HL-60 (cell line): ENCODE measurements around the gene FMO1.
"Not testable (repeated sequence)": the region's sequence is repeated elsewhere in the genome, so short reads cannot be mapped to it uniquely, and the experiment has no call there.

Experiments used
- DNase-seq, 2 experiments: peaks; one replicate each; pipeline ENCODE4 v3.0.0-alpha.2; 2010 to 2020; ENCODE audit warnings: low read depth in 1 of 2, low spot score in 1 of 2
- H3K27ac ChIP-seq: fragments of 250-450 bp; sonication (Bioruptor Pico); replicated peaks from 2 replicates; pipeline ENCODE4 v1.5.1; 2020; ENCODE audit warnings: mild to moderate bottlenecking, moderate library complexity
- H3K27me3 ChIP-seq: fragments of 250-450 bp; sonication (Bioruptor Pico); 2 replicates; pipeline ENCODE4 v1.5.1; 2021; ENCODE audit warnings: mild to moderate bottlenecking, moderate library complexity; ENCODE audit not compliant: insufficient read depth, poor library complexity, severe bottlenecking
- H3K4me3 ChIP-seq: replicated peaks from 2 replicates; pipeline ENCODE4 v1.5.1; 2011; ENCODE audit warnings: mild to moderate bottlenecking, control low read depth, low read length; ENCODE audit not compliant: insufficient read depth
- GABPA ChIP-seq: IDR thresholded peaks from 2 replicates; pipeline ENCODE4 v1.6.1; 2012; ENCODE audit warnings: low read depth
- POLR2AphosphoS5 ChIP-seq: IDR thresholded peaks from 2 replicates; pipeline ENCODE4 v1.6.1; 2012; ENCODE audit warnings: low read depth
- SPI1 ChIP-seq: IDR thresholded peaks from 2 replicates; pipeline ENCODE4 v1.6.1; 2012; ENCODE audit warnings: low read depth, mild to moderate bottlenecking, borderline replicate concordance
- TF ChIP-seq, protein P1 (sequence below): IDR thresholded peaks from one replicate; pipeline ENCODE4 v1.5.1; 2011; ENCODE audit warnings: low read length, control low read depth, inconsistent platforms; ENCODE audit not compliant: insufficient read depth
- TF ChIP-seq, protein P2 (sequence below): IDR thresholded peaks from 2 replicates; pipeline ENCODE4 v1.6.1; 2012; ENCODE audit warnings: low read depth; ENCODE audit not compliant: insufficient replicate concordance

The FMO1 gene

DNA sequence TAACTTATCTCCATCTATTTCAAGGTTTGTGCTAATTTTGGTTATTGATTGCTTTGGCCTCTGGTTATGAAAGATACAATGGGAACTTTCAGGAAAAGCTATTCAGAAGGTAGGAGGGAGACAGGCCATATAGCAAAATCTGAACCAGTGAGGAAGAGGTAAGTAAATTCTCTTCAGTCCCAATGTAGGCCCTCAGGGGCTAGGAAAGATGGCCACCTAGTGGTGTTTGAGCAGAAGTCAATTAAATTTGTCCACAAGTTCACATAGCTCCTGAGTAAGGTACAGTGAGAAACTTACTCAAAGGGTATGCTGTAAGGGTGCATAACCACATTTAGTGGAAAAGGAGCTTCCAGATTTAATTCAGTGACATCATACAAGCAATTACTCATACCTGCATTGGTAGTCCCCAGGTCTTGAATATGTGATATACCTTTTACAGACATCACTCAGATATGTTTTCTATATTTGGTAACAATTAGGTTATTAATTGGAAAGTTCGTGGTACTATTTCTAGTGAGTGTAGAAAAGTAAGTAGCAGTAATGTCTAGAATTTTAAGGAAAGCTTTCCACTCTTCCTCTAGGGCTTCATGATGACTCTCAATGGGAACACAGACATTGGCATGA, 21.4 kb upstream of the FMO1 start:
- no peak overlapping the region for H3K27ac ChIP-seq
- TF ChIP-seq GABPA (no peak), SPI1 (no peak)
- TF ChIP-seq, protein P1, sequence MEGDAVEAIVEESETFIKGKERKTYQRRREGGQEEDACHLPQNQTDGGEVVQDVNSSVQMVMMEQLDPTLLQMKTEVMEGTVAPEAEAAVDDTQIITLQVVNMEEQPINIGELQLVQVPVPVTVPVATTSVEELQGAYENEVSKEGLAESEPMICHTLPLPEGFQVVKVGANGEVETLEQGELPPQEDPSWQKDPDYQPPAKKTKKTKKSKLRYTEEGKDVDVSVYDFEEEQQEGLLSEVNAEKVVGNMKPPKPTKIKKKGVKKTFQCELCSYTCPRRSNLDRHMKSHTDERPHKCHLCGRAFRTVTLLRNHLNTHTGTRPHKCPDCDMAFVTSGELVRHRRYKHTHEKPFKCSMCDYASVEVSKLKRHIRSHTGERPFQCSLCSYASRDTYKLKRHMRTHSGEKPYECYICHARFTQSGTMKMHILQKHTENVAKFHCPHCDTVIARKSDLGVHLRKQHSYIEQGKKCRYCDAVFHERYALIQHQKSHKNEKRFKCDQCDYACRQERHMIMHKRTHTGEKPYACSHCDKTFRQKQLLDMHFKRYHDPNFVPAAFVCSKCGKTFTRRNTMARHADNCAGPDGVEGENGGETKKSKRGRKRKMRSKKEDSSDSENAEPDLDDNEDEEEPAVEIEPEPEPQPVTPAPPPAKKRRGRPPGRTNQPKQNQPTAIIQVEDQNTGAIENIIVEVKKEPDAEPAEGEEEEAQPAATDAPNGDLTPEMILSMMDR: peak; percentile 79
- no peaks in the 10 kb centered on the region for H3K27me3 ChIP-seq
- DNase-seq: peak in 1 of 2 experiments; percentile 42
- H3K4me3 ChIP-seq: no peak overlapping the region

DNA sequence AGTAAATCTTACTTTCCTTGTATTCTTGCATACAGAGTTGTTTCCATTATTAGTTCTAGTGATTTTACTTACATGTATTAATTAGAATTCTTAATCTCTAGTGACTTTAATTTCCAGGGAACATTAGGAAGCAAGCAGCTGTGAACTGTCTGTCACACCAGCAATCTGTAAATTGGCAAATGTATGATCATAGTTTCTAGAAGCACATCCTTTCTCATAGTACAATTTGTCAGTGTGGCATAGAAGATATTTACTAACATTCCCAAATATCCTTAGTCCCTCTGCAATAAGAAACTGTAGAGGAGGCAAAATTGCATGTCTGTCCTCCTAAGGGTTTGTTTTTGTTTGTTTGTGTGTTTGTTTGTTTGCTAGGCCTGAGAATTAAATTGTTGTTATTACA, 17.0 kb upstream of the FMO1 start:
- Histone ChIP-seq H3K27ac (no peak overlapping the region), H3K4me3 (no peak overlapping the region), H3K27me3 (no peaks in the 10 kb centered on the region)
- TF ChIP-seq GABPA (no peak), POLR2AphosphoS5 (no peak), SPI1 (no peak)
- TF ChIP-seq, protein P1: no peak
- TF ChIP-seq, protein P2, sequence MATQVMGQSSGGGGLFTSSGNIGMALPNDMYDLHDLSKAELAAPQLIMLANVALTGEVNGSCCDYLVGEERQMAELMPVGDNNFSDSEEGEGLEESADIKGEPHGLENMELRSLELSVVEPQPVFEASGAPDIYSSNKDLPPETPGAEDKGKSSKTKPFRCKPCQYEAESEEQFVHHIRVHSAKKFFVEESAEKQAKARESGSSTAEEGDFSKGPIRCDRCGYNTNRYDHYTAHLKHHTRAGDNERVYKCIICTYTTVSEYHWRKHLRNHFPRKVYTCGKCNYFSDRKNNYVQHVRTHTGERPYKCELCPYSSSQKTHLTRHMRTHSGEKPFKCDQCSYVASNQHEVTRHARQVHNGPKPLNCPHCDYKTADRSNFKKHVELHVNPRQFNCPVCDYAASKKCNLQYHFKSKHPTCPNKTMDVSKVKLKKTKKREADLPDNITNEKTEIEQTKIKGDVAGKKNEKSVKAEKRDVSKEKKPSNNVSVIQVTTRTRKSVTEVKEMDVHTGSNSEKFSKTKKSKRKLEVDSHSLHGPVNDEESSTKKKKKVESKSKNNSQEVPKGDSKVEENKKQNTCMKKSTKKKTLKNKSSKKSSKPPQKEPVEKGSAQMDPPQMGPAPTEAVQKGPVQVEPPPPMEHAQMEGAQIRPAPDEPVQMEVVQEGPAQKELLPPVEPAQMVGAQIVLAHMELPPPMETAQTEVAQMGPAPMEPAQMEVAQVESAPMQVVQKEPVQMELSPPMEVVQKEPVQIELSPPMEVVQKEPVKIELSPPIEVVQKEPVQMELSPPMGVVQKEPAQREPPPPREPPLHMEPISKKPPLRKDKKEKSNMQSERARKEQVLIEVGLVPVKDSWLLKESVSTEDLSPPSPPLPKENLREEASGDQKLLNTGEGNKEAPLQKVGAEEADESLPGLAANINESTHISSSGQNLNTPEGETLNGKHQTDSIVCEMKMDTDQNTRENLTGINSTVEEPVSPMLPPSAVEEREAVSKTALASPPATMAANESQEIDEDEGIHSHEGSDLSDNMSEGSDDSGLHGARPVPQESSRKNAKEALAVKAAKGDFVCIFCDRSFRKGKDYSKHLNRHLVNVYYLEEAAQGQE: no peak
- DNase-seq: no peak

DNA sequence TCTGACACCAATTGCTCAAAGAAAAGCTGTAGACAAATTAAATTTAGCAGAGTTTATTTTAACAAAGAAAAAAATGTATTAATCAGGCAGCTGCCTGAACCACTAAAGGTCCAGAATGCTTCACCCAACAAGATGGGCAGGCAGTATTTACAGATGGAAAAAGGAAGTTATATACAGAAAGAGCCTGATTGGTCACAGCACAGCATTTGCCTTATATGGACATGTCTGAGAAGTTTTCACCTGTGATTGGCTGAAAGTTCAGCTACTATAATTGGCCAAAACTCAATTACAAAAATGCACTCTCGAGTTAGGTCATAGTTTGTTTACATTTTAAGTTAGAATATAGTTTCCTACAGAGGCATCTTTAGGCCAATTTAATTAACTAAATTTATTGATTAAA, 15.1 kb upstream of the FMO1 start:
- no peaks in the 10 kb centered on the region for H3K27me3 ChIP-seq
- TF ChIP-seq GABPA (no peak), SPI1 (no peak), POLR2AphosphoS5 (no peak)
- TF ChIP-seq, protein P2: no peak
- TF ChIP-seq, protein P1: no peak
- no peak overlapping the region for H3K27ac ChIP-seq
- H3K4me3 ChIP-seq: no peak overlapping the region
- DNase-seq: no peak

DNA sequence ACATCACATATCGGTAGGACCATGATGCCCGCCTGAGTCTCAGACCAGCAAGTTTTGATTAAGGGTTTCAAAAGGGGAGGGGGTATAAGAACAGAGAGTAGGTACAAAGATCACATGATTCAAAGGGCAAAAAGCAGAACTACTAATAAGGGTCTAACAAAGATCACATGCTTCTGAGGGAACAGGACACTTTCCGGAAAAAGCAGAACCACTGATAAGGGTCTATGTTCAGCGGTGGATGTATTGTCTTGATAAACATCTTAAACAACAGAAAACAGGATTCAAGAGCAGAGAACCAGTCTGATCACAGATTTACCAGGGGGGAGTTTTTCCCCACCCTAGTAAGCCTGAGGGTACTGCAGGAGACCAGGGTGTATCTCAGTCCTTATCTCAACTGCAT, 12.1 kb upstream of the FMO1 start:
- not testable (repeated sequence) for H3K27me3 ChIP-seq, H3K4me3 ChIP-seq, H3K27ac ChIP-seq
- DNase-seq: peak in 1 of 2 experiments; percentile 20
- peak; percentile 10; the same call in 1 of the 2 replicates for TF ChIP-seq SPI1
